ENCODE data around the gene TBC1D20. TPM values are rescaled to one million over a fixed set of nuclear protein-coding genes. Genes with fewer than 3 reads are reported as not detected.
"Not testable (repeated sequence)": the region's sequence is repeated elsewhere in the genome, so short reads cannot be mapped to it uniquely, and the experiment has no call there.

The TBC1D20 gene
- total RNA-seq, 1 donor from 2014 or later, result 22.9 TPM

GRCh38 chr20:401682-402495 is 60.4 kb downstream of the TBC1D20 start:
- no peak for DNase-seq

GRCh38 chr20:400454-401275 is 61.7 kb downstream of the TBC1D20 start:
- no peak for DNase-seq

DNA sequence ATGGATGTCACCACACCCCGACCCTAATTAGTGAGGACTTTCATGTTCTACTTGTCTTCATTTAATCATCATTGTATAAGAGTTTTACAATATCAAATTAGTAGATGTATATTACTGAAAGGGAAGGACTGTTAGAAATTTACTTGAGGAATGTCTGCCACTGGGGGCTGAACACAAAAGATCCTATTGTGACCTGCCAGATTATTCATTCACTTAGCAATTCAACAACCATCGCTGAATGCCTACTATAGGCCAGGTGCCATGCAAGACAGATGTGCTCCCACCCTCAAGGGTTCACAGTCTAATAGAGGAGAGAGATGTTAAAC is 62.2 kb downstream of the TBC1D20 start:
- DNase-seq, result no peak

GRCh38 chr20:399182-399707 is 63.1 kb downstream of the TBC1D20 start:
- DNase-seq, result no peak

DNA sequence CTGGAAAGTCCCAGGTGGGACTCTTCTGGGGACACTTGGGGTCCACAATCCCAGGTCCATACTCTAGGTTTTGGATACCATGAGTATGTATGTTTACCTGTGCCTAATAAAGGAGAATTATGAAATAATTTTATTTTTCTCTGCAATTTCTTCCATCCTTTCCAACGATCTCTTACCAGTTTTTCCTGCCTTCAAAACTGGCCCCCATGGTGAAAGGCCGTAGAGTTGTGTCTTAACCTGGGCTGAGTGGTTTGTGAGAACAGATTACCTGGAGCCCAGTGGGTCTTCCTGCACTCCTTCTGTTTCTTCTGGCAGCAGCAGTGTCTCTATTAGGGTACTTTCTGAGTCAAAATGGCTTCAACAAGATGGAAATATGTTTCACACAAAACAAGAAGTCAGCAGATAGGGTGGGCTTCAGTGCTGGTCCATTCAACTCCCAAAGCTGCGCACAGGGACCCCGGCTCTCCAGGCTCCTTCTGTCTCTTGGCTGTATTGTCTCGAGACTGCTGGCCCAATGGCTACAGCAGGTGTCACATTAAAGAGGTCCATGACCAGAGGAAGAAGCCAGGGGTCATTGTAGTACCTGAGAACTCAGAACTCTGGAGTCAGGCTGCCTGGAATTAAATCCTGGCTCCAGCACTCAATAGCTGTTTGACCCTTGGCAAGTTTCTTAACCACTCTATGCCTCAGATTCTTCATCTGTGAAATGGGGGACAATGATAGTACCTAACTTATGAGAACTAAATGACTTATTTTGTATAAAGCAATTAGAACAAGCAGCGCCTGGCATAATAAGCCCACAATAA is 64.7 kb downstream of the TBC1D20 start:
- DNase-seq, result no peak

- DNase-seq, result no peak
Observed at GRCh38 chr20:396619-397431, 65.5 kb downstream of the TBC1D20 start.

- no peak for DNase-seq
Observed at GRCh38 chr20:396252-396618, 66.1 kb downstream of the TBC1D20 start.

GRCh38 chr20:393296-393695 is 69.0 kb downstream of the TBC1D20 start:
- not testable (repeated sequence) for DNase-seq

GRCh38 chr20:391041-391711 is 71.2 kb downstream of the TBC1D20 start:
- no peak for DNase-seq

- no peak for DNase-seq
Observed at GRCh38 chr20:389220-389619, 73.1 kb downstream of the TBC1D20 start.

DNA sequence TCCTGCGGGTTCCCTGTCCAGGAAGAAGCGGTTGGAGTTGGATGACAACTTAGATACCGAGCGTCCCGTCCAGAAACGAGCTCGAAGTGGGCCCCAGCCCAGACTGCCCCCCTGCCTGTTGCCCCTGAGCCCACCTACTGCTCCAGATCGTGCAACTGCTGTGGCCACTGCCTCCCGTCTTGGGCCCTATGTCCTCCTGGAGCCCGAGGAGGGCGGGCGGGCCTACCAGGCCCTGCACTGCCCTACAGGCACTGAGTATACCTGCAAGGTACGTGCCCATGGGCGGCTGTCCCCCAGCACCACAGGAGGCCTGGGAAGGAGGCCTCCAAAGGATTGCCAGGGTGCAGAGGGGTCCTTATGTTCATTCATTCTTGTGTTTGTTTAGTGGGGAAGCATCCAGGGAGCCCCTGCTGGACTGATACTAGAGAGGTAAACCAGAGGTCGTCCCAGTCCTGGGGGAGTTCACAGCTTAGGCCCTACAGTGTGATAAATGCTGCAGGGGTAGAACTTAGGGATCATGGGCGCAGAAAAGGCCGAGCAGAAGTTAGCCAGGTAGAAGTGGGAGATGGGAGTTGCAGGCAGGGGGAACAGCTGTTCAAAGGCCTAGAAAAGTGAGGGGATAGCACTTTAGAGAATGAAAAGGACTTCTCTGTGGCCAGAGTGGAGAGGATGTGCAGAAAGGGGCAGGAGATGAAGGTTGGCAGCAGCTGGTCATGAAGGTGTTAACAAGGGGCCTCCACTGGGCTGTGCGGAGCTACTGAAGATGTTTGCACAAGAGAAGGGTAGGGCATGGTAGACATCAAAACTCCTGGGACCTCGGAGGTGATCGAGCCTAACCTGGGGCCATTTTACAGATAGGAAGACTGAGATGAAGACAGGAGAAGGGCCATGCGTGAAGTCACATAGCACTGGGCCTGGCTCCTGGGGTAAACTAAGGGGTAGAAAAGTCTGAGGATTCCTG is 74.0 kb downstream of the TBC1D20 start:
- no peak for DNase-seq

DNA sequence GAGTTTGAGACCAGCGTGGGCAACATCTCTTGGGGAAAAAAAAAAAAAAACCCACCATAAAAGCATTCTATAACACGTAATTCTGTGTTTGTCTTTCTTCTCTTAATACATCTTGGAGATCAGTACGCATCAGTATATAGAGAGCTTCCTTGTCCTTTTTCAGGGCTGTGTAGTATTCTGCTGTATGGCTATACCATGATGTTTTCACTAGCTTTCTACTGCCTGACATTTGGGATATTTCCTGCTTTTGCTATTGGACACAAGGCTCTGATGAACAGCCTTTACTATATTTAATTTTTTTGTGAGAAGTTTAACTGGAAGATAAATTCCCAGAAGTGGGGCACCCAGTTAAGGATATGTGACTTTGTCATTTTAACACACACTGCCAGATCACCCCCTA is 74.8 kb downstream of the TBC1D20 start:
- no peak for DNase-seq

- not testable (repeated sequence) for DNase-seq
Observed at GRCh38 chr20:386634-387033, 75.7 kb downstream of the TBC1D20 start.

Small RNAs within 50 kb of the gene (small RNA-seq; reads per million reads assigned to genes)
- not detected for gene RF00019 (ENCODE audit: low replicate concordance)

Other genes starting within 250 kb of the TBC1D20 start
- not detected for gene DEFB129, start 235.3 kb downstream of the TBC1D20 start, total RNA-seq
- gene DEFB132, start 204.8 kb downstream of the TBC1D20 start, total RNA-seq, result not detected
- gene C20orf96, start 171.8 kb downstream of the TBC1D20 start, total RNA-seq, result 4.6 TPM
- 20.7 TPM for gene ZCCHC3, start 165.0 kb downstream of the TBC1D20 start, total RNA-seq
- 3.6 TPM for gene SOX12, start 137.0 kb downstream of the TBC1D20 start, total RNA-seq
- gene NRSN2, start 115.4 kb downstream of the TBC1D20 start, total RNA-seq, result 7.0 TPM
- gene TRIB3, start 81.8 kb downstream of the TBC1D20 start, total RNA-seq, result 3.7 TPM
- gene RBCK1, start 54.2 kb downstream of the TBC1D20 start, total RNA-seq, result 34.0 TPM
- gene CSNK2A1, start 81.3 kb upstream of the TBC1D20 start, total RNA-seq, result 123 TPM
- 0.49 TPM for gene TCF15, start 147.8 kb upstream of the TBC1D20 start, total RNA-seq
- gene SRXN1, start 190.7 kb upstream of the TBC1D20 start, total RNA-seq, result 6.2 TPM
- gene SCRT2, start 213.3 kb upstream of the TBC1D20 start, total RNA-seq, result not detected

All from skin of body (tissue), 3 donors.